ENCODE data around the gene MSH4. TPM values are rescaled to one million over a fixed set of nuclear protein-coding genes. Genes with fewer than 3 reads are reported as not detected.
"Not testable (repeated sequence)": the region's sequence is repeated elsewhere in the genome, so short reads cannot be mapped to it uniquely, and the experiment has no call there.

The MSH4 gene
- total and polyA plus RNA-seq, 4 donors, result 0.44 to 0.79 (median 0.57) TPM

DNA sequence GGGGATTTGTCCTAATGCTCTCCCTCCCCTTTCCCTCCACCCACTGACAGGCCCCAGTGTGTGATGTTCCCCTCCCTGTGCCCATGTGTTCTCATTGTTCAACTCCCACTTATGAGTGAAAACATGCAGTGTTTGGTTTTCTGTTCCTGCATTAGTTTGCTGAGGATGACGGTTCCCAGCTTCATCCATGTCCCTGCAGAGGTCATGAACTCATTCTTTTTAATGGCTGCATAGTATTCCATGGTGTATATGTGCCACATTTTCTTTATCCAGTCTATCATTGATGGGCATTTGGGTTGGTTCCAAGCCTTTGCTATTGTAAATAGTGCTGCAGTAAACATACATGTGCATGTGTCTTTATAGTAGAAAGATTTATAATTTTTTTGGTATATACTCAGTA is 26.9 kb downstream of the MSH4 start:
- H3K9me3 ChIP-seq (ENCODE audit: control insufficient read depth, insufficient read depth, low read length); H3K4me1 ChIP-seq (ENCODE audit: control insufficient read depth, insufficient read depth, low read length); H3K4me3 ChIP-seq (ENCODE audit: low read depth, low read length); H3K27me3 ChIP-seq (ENCODE audit: control insufficient read depth, insufficient read depth, low read length); DNase-seq (ENCODE audit: low read depth in 4 of 6, low spot score in 6 of 6); H3K27ac ChIP-seq (ENCODE audit: low read depth, low read length); H3K36me3 ChIP-seq (ENCODE audit: control insufficient read depth, insufficient read depth, low read length): not testable (repeated sequence)
- WGBS (ENCODE audit: insufficient coverage), result no CpG with 5 or more reads among the region's 1 CpG

DNA sequence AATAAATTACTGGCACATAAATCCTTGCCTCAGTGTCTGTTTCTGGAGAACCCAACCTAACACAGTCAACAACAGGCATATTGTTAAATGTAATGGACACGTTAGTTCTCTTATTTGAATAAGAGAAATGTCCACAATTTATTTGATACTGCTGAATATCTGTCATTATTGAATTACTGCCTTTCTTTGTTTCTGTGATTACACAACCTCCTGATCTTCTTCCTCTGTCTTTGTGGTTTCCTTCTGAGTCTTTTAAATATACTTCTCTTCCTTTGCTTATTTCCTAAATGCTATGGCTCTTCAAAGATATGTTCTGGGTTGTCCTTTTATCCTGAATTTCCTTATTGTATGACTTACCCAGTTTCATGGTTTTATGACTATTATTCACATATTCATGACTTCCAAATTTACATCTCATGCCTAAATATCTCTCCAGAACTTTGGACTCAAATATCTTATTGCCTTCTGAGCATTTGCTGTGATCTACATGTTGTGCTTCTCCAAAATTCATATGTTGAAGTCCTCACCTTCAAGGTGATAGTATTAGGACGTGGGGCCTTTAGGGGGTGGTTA is 39.9 kb downstream of the MSH4 start:
- DNase-seq (ENCODE audit: low read depth in 4 of 6, low spot score in 6 of 6), result no peak
- Histone ChIP-seq H3K9me3 (ENCODE audit: control insufficient read depth, insufficient read depth, low read length) (no peaks in the 10 kb centered on the region), H3K4me1 (ENCODE audit: control insufficient read depth, insufficient read depth, low read length) (no peaks in the 10 kb centered on the region), H3K27me3 (ENCODE audit: control insufficient read depth, insufficient read depth, low read length) (no peaks in the 10 kb centered on the region), H3K36me3 (ENCODE audit: control insufficient read depth, insufficient read depth, low read length) (no peaks in the 10 kb centered on the region), H3K4me3 (ENCODE audit: low read depth, low read length) (no peak overlapping the region), H3K27ac (ENCODE audit: low read depth, low read length) (no peak overlapping the region)
- WGBS (ENCODE audit: insufficient coverage), result 60% methylated on average over 1 of the region's 2 CpGs

DNA sequence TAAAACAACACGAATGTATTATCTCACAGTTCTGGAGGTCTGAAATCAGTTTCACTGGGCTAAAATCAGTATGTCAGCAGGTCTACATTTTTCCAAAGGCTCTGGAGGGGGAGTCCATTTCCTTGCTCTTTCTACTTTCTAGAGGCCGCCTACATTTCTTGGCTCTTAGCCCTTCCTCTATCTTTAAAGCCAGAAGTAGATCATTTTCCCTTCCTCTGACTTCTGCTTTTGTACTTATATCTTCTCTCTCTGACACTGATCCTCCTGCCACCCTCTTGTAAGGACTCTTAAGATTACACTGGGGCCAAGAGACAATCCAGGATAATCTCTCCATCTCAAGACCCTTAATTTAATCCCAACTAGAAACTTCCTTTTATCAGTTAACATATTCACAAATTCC is 41.4 kb downstream of the MSH4 start:
- H3K27ac ChIP-seq (ENCODE audit: low read depth, low read length), result no peak overlapping the region
- 67% methylated on average over 2 of the region's 2 CpGs for WGBS (ENCODE audit: insufficient coverage)
- no peaks in the 10 kb centered on the region for H3K9me3 ChIP-seq (ENCODE audit: control insufficient read depth, insufficient read depth, low read length)
- H3K4me3 ChIP-seq (ENCODE audit: low read depth, low read length), result no peak overlapping the region
- DNase-seq (ENCODE audit: low read depth in 4 of 6, low spot score in 6 of 6), result no peak
- no peaks in the 10 kb centered on the region for H3K36me3 ChIP-seq (ENCODE audit: control insufficient read depth, insufficient read depth, low read length)
- no peaks in the 10 kb centered on the region for H3K4me1 ChIP-seq (ENCODE audit: control insufficient read depth, insufficient read depth, low read length)
- no peaks in the 10 kb centered on the region for H3K27me3 ChIP-seq (ENCODE audit: control insufficient read depth, insufficient read depth, low read length)

- Histone ChIP-seq H3K4me3 (ENCODE audit: low read depth, low read length) (no peak overlapping the region), H3K4me1 (ENCODE audit: control insufficient read depth, insufficient read depth, low read length) (no peaks in the 10 kb centered on the region), H3K36me3 (ENCODE audit: control insufficient read depth, insufficient read depth, low read length) (no peaks in the 10 kb centered on the region), H3K9me3 (ENCODE audit: control insufficient read depth, insufficient read depth, low read length) (no peaks in the 10 kb centered on the region), H3K27me3 (ENCODE audit: control insufficient read depth, insufficient read depth, low read length) (no peaks in the 10 kb centered on the region), H3K27ac (ENCODE audit: low read depth, low read length) (no peak overlapping the region)
- peak in 1 of 6 donors; percentile 3 for DNase-seq (ENCODE audit: low read depth in 4 of 6, low spot score in 6 of 6)
Observed at GRCh38 chr1:75841421-75841820, 44.7 kb downstream of the MSH4 start.

DNA sequence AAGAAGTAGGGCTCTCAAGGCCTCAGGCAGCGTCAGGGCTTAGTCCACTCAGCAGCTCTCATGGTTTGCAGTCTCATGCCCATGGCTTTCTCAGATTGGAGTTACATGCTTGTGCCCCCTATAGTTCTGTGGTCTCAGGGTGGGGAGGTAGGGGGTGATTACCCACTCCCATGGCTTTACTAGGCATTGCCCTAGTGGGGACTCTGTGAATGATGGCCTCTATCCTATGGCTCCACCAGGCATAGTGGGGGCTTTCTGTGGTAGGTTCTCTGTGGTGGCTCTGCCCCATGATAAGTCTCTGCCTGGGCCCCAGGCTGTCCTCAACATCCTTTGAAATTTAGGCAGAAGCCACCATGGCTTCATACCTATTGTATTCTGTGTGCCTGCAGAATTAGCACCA is 48.9 kb downstream of the MSH4 start:
- H3K27ac ChIP-seq (ENCODE audit: low read depth, low read length), result no peak overlapping the region
- H3K4me3 ChIP-seq (ENCODE audit: low read depth, low read length), result no peak overlapping the region
- no peaks in the 10 kb centered on the region for H3K27me3 ChIP-seq (ENCODE audit: control insufficient read depth, insufficient read depth, low read length)
- H3K4me1 ChIP-seq (ENCODE audit: control insufficient read depth, insufficient read depth, low read length), result no peaks in the 10 kb centered on the region
- WGBS (ENCODE audit: insufficient coverage), result 0% methylated on average over 1 of the region's 1 CpG
- no peak for DNase-seq (ENCODE audit: low read depth in 4 of 6, low spot score in 6 of 6)
- H3K9me3 ChIP-seq (ENCODE audit: control insufficient read depth, insufficient read depth, low read length), result no peaks in the 10 kb centered on the region
- no peaks in the 10 kb centered on the region for H3K36me3 ChIP-seq (ENCODE audit: control insufficient read depth, insufficient read depth, low read length)

- WGBS (ENCODE audit: insufficient coverage), result no CpG with 5 or more reads among the region's 2 CpGs
Observed at GRCh38 chr1:75855010-75855409, 58.3 kb downstream of the MSH4 start.

GRCh38 chr1:75855734-75856133 is 59.1 kb downstream of the MSH4 start:
- H3K4me3 ChIP-seq (ENCODE audit: low read depth, low read length), result no peak overlapping the region
- no peaks in the 10 kb centered on the region for H3K27me3 ChIP-seq (ENCODE audit: control insufficient read depth, insufficient read depth, low read length)
- no peak overlapping the region for H3K27ac ChIP-seq (ENCODE audit: low read depth, low read length)
- DNase-seq (ENCODE audit: low read depth in 4 of 6, low spot score in 6 of 6), result no peak
- no peaks in the 10 kb centered on the region for H3K4me1 ChIP-seq (ENCODE audit: control insufficient read depth, insufficient read depth, low read length)
- no peaks in the 10 kb centered on the region for H3K9me3 ChIP-seq (ENCODE audit: control insufficient read depth, insufficient read depth, low read length)
- H3K36me3 ChIP-seq (ENCODE audit: control insufficient read depth, insufficient read depth, low read length), result no peaks in the 10 kb centered on the region

More at GRCh38 chr1:75855010-75855409, 58.3 kb downstream of the MSH4 start:
- DNase-seq (ENCODE audit: low read depth in 4 of 6, low spot score in 6 of 6), result no peak
- no peak overlapping the region for H3K4me3 ChIP-seq (ENCODE audit: low read depth, low read length)
- no peaks in the 10 kb centered on the region for H3K4me1 ChIP-seq (ENCODE audit: control insufficient read depth, insufficient read depth, low read length)
- no peaks in the 10 kb centered on the region for H3K27me3 ChIP-seq (ENCODE audit: control insufficient read depth, insufficient read depth, low read length)
- H3K27ac ChIP-seq (ENCODE audit: low read depth, low read length), result no peak overlapping the region
- H3K36me3 ChIP-seq (ENCODE audit: control insufficient read depth, insufficient read depth, low read length), result no peaks in the 10 kb centered on the region
- H3K9me3 ChIP-seq (ENCODE audit: control insufficient read depth, insufficient read depth, low read length), result no peaks in the 10 kb centered on the region

DNA sequence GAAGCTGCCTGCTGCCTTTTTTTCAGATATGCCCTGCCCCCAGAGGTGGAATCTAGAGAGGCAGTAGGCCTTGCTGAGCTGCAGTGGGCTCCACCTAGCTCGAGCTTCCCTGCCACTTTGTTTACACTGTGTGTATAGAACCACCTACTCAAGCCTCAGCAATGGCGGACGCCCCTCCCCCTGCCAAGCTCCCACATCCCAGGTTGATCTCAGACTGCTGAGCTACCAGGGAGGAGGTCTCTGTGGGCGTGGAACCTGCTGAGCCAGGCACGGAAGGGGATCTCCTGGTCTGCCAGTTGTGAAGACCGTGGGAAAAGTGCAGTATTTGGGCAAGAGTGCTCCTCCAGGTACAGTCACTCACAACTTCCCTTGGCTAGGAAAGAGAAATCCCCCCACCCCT is 65.1 kb downstream of the MSH4 start:
- 82% methylated on average over 3 of the region's 6 CpGs for WGBS (ENCODE audit: insufficient coverage)
- Histone ChIP-seq H3K27ac (ENCODE audit: low read depth, low read length) (no peak overlapping the region), H3K9me3 (ENCODE audit: control insufficient read depth, insufficient read depth, low read length) (no peaks in the 10 kb centered on the region), H3K27me3 (ENCODE audit: control insufficient read depth, insufficient read depth, low read length) (no peaks in the 10 kb centered on the region), H3K4me1 (ENCODE audit: control insufficient read depth, insufficient read depth, low read length) (no peaks in the 10 kb centered on the region), H3K36me3 (ENCODE audit: control insufficient read depth, insufficient read depth, low read length) (no peaks in the 10 kb centered on the region), H3K4me3 (ENCODE audit: low read depth, low read length) (no peak overlapping the region)
- DNase-seq (ENCODE audit: low read depth in 4 of 6, low spot score in 6 of 6), result no peak

DNA sequence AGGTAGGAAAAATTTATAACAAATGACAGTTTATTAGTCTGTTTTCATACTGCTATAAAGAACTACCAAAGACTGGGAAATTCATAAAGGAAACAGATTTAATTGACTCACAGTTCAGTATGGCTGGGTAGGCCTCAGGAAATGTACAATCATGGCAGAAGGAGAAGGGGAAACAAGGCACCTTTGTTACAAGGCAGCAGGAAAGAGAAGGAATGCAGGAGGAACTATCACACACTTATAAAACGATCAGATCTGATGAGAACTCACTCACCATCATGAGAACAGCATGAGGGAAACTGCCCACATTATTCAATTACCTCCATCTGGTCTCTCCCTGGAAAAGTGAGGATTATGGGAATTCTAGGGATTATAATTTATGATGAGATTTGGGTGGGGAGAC is 74.3 kb downstream of the MSH4 start:
- Histone ChIP-seq H3K9me3 (ENCODE audit: control insufficient read depth, insufficient read depth, low read length) (no peaks in the 10 kb centered on the region), H3K36me3 (ENCODE audit: control insufficient read depth, insufficient read depth, low read length) (no peaks in the 10 kb centered on the region), H3K4me3 (ENCODE audit: low read depth, low read length) (no peak overlapping the region), H3K27ac (ENCODE audit: low read depth, low read length) (no peak overlapping the region), H3K4me1 (ENCODE audit: control insufficient read depth, insufficient read depth, low read length) (no peaks in the 10 kb centered on the region), H3K27me3 (ENCODE audit: control insufficient read depth, insufficient read depth, low read length) (no peaks in the 10 kb centered on the region)
- WGBS (ENCODE audit: insufficient coverage), result no CpG with 5 or more reads among the region's 1 CpG
- DNase-seq (ENCODE audit: low read depth in 4 of 6, low spot score in 6 of 6), result no peak

GRCh38 chr1:75879985-75880384 is 83.3 kb downstream of the MSH4 start:
- WGBS (ENCODE audit: insufficient coverage), result no CpG with 5 or more reads among the region's 1 CpG
- Histone ChIP-seq H3K4me1 (ENCODE audit: control insufficient read depth, insufficient read depth, low read length) (no peaks in the 10 kb centered on the region), H3K9me3 (ENCODE audit: control insufficient read depth, insufficient read depth, low read length) (no peaks in the 10 kb centered on the region), H3K27ac (ENCODE audit: low read depth, low read length) (no peak overlapping the region), H3K27me3 (ENCODE audit: control insufficient read depth, insufficient read depth, low read length) (no peaks in the 10 kb centered on the region), H3K36me3 (ENCODE audit: control insufficient read depth, insufficient read depth, low read length) (no peaks in the 10 kb centered on the region), H3K4me3 (ENCODE audit: low read depth, low read length) (no peak overlapping the region)
- DNase-seq (ENCODE audit: low read depth in 4 of 6, low spot score in 6 of 6), result no peak
